Activated CD8-positive, alpha-beta memory T cell treated with anti-CD3 and anti-CD28 coated beads for 24 hours (primary cell): ENCODE results near the gene LYZ.
A peak's percentile ranks its signal among the peaks of the same experiment; 100 is the strongest.

Experiments
- DNase-seq: peaks from one replicate; pipeline ENCODE4 v3.0.0-alpha.2; 2020

LYZ gene

GRCh38 chr12:69339999-69340398, 8.2 kb upstream of the LYZ start:
- DNase-seq = no peak

DNA sequence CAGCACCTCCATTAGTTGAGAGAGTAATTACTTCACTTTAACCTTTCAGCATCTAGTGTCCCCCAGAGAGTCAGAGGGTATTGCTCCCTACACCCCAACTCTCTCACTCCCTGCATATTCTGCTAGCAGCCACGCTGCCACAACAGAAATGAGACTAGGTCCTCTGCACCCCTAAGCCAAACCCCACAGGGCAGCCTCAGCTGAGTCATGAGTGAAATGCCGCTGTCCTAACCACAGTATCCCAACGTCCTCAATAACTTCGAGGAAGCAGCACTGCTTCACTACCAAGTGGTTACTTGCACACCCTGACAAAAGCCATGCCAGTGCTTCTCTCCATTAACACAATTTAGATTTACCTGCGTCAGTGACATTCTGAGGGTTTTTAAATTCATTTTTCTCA, 6.9 kb upstream of the LYZ start:
- DNase-seq = no peak

- no peak for DNase-seq
Observed at GRCh38 chr12:69342421-69342820, 5.8 kb upstream of the LYZ start.

GRCh38 chr12:69343357-69343756, 4.8 kb upstream of the LYZ start:
- DNase-seq = no peak

- no peak for DNase-seq
Observed at GRCh38 chr12:69343885-69344612, 4.1 kb upstream of the LYZ start.

- no peak for DNase-seq
Observed at GRCh38 chr12:69345077-69345476, 3.1 kb upstream of the LYZ start.

DNA sequence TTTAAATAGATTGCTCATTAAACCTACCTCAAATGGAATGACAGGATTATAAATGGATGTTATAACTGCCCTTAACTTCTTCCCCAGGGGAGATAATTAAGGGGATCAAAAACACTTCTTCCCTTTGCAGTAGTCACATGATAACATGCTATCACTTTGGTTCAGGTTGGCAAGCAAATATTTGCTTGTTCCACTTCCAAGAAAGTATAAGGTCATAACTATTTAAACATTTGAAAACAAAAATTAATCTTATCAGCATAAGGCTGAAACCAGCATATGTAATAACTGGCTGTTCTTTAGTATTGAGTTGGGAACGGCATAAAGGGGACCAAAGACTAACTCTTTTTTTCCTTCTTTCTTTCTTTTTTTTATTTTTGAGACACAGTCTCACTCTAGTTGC, 2.4 kb upstream of the LYZ start:
- no peak for DNase-seq

GRCh38 chr12:69350002-69350626, 1.9 kb downstream of the LYZ start:
- no peak for DNase-seq

DNA sequence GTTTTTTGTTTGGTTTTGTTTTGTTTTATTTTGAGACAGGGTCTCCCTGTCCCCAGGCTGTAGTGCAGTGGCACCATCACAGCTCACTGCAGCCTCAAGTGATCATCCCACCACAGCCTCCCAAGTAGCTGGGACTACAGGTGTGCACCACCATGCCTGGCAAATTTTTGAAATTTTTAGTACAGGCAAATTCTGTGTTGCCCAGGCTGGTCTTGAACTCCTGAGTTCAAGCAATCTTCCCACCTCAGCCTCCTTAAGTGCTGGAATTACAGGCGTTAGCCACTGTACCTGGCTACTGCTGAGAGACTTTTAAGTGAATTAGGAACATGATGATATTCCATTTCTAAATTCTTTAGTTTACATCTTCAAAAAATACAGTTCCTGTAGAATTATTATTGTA, 2.6 kb downstream of the LYZ start:
- DNase-seq = no peak

GRCh38 chr12:69351462-69352236, 3.5 kb downstream of the LYZ start:
- no peak for DNase-seq

- no peak for DNase-seq
Observed at GRCh38 chr12:69352904-69353303, 4.7 kb downstream of the LYZ start.

GRCh38 chr12:69354172-69354555, 6.0 kb downstream of the LYZ start:
- DNase-seq = no peak

DNA sequence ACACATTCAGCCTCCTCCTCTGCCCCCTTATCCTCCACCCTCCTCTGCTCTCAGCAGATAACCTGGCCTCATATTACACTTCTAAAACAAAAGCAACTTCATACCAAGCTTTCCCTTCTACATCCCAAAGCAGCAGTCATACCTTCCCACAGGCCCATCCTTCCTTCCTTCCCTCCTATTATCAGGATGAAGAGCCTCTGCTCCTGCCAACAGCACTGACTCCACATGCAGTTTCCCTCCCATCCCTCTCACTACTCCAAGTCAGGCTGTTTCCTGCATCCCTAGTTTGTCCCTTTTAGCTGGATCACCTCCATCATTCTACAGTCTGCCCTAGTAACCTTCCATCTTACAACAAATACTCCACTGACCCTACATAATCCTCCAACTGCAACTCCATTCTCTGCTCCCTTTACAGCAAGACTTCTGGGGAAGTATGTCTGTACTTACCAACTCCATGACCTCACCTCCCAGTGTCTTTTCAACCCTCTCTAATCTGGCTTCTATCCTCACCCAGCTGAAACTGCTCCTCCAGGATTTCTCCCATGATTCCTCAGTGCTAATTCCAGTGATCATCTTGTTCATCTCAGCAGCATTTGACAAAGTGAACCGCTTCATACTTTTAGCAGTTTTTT, 6.5 kb downstream of the LYZ start:
- no peak for DNase-seq

DNA sequence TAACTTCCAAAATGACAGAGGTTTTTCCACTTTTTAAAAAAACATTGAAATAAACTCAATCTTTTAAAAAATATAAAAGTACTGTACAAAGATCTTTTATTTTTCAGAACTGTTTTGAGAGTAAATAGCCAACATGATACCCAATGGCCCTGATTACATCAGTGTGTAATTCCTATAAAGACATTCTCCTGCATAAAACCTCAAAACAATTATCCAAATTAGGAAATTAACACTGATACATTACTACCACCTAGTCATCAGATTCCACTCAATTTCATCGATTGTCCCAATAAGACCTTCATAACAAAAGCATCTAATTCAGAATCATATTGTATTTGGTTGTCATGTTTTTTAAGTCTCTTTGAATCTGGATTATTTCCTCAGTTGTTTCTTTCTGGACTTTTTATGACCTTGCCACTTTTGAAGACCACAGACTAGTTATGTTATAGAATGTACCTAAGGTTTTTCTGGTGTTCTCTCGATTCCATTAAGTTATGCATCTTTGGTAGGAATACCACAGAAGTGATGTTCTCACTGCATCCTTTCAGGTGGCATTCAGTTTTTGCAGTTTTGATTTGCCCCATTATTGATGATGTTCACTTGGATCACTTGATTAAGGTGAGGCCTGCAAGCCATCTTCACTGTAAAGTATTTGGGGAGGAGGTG, 7.3 kb downstream of the LYZ start:
- no peak for DNase-seq

GRCh38 chr12:69359531-69360347, 11.6 kb downstream of the LYZ start, which contains the start of gene YEATS4:
Gene YEATS4, plus strand, starts transcription at chr12:69359743. Its CDS starts 230 bp downstream, at chr12:69359973.
- DNase-seq = peak; percentile 91

DNA sequence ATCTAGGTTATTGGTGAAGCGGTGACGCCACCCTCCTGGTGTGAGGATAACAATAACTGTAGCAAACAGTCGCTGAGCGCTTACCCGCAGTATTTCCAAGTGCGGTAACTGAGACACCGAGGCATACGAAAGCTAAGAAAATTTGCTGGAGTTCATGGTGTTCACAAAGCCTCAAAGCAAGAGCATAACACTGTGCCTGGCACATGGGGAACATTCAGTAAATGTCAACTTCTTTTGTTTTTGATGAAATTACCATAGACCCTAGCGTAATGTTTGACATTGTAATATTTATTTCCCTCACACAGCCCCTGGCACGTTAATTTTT, 12.1 kb downstream of the LYZ start:
- no peak for DNase-seq

DNA sequence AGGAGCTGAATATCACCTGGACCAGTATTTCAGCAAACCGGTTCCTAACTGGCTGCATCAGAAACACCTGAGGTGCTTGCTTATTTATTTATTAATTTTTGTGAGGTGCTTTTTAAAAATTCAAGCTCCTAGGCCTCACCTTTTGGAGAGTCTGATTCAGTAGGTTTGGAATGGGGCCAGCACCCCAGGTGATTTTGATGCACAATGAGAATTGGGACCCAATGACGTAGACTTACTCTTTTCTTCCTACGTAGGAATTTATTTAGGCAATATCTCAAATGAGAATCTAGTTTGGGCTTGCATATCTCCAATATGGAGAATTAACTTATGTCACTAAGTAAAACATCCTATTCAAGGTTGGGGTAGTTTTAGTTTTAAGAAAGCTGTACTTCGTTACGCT, 18.6 kb downstream of the LYZ start:
- no peak for DNase-seq

DNA sequence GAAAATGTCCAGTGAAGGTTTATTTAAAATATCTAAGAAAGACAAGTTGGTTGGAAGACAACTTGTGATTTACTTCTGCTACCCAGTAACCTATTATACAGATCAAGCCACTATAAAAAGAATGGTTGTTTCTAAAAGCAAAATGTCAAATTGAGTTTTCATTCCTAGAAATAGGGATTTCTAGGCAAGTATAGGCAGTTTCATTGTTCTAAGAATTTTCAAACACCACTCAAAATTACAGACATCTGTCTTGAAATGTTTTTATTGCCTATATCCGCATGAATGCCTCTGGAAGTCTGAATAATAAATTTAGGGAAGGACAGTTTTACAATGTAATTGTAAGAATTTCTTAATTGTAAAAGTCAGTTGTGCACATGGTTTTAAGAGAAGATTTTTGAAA, 20.0 kb downstream of the LYZ start:
- no peak for DNase-seq

GRCh38 chr12:69383074-69383473, 34.9 kb downstream of the LYZ start:
- no peak for DNase-seq

GRCh38 chr12:69385038-69385437, 36.9 kb downstream of the LYZ start:
- DNase-seq = no peak

DNA sequence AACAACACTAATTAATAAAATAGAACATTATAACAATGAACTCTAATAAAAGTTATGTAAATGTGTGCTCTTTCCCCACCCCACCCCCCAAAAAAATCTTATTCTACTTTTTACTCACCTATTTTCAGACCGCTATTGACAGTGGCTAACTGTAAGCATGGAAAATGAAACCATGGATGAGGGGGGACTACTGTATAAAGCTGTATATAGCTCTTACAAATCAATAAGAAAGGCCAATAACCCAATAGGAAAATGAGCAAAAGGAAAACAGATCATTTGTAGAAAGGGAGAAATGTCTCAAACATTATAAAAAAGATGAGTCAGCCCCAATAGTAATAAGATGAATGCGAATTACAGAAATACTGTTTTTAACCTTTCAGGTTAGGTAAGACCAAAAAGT, 38.7 kb downstream of the LYZ start:
- no peak for DNase-seq

DNA sequence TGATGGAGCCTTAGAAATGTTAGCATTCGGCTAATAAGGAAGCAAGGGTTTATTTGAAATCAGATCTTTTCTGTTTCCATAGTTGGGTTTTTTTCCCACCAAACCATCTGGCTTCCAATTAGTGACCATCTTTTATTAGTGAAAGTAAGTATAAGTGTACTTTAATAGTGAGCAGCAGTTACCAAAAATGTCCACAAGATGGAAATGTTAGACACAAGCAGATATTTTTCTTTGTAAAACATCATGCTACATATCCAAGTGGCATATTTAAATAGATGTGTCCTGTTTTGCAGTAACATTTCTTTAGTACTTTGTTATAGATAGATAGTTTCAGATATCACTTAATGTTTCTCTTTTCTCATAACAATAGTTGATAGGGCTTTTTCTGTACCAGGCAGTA, 40.2 kb downstream of the LYZ start:
- DNase-seq = no peak
